HL-60 (cell line): ENCODE data around the gene SLC35F3.

ENCODE experiments used
- CTCF ChIP-seq: IDR thresholded peaks from one replicate; pipeline ENCODE4 v1.5.1; 2011; ENCODE audit warnings: low read length, control low read depth, inconsistent platforms; ENCODE audit not compliant: insufficient read depth
- GABPA ChIP-seq: IDR thresholded peaks from 2 replicates; pipeline ENCODE4 v1.6.1; 2012; ENCODE audit warnings: low read depth
- POLR2AphosphoS5 ChIP-seq: IDR thresholded peaks from 2 replicates; pipeline ENCODE4 v1.6.1; 2012; ENCODE audit warnings: low read depth
- REST ChIP-seq: IDR thresholded peaks from 2 replicates; pipeline ENCODE4 v1.6.1; 2012; ENCODE audit warnings: low read depth; ENCODE audit not compliant: insufficient replicate concordance

GRCh38 chr1:234320549-234320948 is 416.1 kb downstream of the SLC35F3 start:
- TF ChIP-seq CTCF (no peak), POLR2AphosphoS5 (no peak), REST (no peak), GABPA (no peak)
